DND-41 (cell line): ENCODE measurements around the gene ARAP1.

ENCODE experiments used
- CTCF ChIP-seq: IDR thresholded peaks from 2 replicates; pipeline ENCODE4 v1.5.1; 2012; ENCODE audit warnings: borderline replicate concordance, low read length, moderate library complexity, mild to moderate bottlenecking; ENCODE audit not compliant: poor library complexity, severe bottlenecking; ENCODE audit errors: extremely low read depth
- EZH2 ChIP-seq: IDR thresholded peaks from 3 replicates; pipeline ENCODE4 v1.6.1; 2012; ENCODE audit warnings: borderline replicate concordance, low read depth, mild to moderate bottlenecking, moderate library complexity, low read length, inconsistent platforms; ENCODE audit not compliant: severe bottlenecking

GRCh38 chr11:72745511-72745910 lies 6.7 kb downstream of the ARAP1 start:
- TF ChIP-seq CTCF (no peak), EZH2 (no peak)
